Effector CD4-positive, alpha-beta T cell (primary cell): ENCODE results near the gene ABTB2.

Source experiments
- DNase-seq: peaks from one replicate; pipeline ENCODE4 v3.0.0-alpha.2; 2020

Gene ABTB2

DNA sequence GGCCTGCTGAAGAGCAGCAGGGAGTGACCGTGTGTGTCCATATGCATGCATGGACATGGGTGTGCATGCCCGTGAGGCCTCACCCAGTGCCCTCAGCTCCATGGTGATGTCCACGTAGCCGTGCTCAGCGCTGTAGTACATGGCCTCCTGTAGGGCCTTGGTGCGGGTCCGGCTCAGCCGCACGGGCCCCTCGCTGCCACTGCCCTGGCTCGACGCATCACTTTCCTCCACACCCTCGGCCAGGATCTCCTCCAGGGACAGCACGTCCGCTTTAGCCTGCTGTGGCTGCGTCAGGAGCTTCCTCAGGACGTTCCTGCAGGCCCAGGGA lies 195.4 kb downstream of the ABTB2 start:
- DNase-seq: no peak

DNA sequence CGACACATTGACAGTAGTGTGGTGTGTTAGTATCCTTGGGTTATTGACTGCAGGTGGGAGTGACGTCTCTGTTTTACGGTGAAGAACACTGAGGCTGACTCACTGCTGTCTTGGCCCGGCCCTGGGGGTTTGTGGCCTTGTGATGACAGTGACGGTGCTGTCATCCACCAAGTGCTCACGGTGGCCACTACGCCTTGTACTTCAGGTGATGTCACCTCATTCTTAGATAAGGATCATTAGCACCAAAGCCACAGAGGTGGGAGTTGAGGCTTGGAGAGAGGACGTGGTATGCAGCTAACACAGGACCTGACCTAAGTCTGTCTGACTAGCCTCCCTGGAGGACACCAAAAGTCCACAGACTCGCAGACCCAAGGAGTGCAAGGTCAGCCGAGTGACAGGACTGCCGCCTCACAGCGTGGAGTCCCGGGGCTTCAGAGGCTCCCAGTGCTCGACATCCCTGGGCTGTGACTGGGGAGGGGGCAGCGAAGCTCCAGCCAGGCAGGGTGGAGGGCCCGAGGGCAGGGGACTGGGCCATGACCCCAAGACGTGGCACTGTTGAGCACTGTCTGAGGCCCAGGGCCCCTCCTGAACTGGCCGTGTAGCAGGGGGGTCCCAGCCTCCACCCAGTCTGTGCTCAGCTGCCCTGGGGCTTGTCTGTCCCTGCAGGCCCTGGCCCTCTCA lies 195.9 kb downstream of the ABTB2 start:
- DNase-seq: no peak

DNA sequence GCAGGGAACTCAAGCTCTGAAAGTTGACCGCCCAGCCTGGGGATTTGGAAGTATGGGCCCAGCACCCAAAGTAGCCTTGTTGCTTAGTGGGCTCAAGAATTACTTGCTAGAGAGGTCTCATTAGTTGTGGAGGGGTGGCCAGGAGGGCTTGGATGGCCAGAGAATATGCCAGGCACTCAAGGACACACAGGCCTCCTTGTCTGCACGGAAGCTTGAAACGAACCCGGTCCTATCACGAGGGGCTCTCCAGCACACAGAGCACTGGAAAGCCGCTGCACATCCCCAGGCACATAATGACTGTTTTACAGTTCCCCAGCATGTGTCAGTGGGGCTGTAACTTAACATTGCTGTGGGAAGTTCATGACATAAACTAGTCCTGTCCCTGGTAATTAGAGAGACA lies 196.4 kb downstream of the ABTB2 start:
- DNase-seq: no peak

DNA sequence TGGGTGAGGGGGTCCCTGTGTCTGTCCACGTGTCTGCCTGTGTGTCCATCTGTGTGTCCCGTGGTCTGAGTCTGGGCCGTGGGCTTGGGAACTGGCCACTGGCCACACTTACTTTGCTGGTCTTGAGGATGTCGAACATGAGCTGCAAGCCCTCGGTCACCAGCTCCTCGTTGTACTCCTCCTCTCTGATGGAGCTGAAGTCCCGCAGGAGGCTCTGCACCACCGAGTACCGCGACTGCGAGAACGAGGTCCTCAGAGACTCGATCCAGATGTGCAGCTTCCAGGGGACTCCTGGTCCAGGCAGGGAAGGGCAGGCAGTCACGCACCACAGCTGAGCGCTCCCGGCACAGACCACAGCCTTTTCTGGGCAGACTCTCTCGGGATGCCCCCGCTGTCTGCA lies 197.0 kb downstream of the ABTB2 start:
- no peak for DNase-seq

DNA sequence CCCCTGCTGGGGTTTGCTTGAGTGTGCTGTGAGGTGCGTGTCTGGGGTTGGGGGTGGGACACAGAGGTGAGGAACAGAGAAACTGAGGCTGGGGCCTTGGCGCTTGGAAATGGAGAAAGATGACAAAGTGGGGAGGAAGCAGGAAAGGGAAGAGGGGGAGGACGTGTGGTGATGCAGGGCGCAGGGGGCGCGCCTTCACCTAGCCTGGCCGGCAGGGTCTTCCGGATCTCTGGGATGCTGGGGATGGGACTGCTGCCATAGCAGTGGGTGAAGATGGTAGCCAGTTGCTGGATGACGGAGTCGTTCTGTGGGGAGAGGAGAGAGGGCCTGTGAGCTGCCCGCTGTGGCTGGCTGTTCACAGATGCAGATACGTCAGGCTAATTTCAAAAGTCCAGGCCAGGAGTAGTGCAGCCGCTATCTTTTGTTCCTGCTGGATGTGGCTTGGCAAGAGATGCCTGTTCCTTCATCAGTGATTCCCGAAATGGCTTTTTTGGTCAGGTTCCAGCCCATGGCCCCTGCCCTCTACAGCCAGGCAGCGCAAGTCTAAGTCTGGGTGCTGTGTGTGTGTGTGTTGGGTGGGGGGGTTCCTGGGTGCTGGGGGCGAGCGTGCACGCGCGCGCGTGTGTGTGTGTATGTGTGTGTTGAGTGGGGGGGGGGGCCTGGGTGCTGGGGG lies 197.6 kb downstream of the ABTB2 start:
- DNase-seq: no peak

DNA sequence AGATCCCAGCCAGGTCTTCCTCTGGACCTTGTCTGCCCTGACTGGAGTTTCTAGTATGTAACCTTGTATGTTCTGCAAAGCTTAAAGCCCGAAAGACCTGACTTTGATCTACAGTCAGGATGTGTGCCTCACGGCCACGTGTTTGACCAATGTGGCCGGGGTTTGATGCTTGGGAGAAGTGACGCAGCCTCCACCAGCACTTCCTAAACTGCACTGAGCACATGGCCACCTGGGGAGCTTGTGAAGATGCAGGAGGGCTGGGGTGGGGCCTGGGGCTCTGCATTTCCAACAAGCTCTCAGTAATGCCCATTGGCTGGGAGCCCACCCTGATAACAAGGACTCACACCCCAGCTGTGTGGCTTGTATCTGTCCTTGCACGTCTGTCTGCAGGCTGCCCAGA lies 199.1 kb downstream of the ABTB2 start:
- DNase-seq: no peak

DNA sequence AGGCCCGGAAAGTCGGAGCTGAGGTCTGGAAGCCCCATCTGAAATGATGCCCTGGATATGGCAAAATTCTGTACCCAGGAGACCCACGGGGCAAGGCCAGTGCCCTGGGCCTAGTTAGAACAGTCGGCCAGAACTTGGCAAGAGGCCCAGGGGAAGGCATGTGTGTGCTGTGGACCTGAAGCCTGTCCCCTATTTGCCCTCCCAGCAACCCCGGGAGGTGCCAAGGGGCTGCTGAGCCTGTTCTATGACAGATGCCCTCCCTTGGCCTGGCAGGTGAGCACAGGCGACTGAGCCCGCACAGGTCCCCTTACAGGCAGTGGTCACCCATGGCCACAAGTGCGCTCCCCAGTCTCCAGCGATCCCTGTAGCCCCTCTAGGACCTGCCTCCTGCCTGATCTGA lies 200.6 kb downstream of the ABTB2 start:
- DNase-seq: no peak

DNA sequence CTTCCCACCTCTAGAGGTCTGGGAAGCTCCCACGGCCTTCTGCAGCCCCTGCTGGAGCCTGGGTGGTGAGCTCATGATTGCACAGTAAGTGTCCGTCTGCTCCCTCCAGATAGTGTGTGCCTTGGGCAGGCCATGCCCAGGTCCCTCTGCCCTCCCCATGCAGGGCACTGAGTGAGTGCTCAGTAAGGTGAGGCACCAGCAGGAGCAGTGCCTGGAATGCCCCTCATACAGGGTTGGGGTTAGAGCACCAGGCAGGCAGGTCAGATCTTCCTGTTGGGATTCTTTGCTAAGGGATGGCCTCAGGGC lies 202.1 kb downstream of the ABTB2 start:
- no peak for DNase-seq

DNA sequence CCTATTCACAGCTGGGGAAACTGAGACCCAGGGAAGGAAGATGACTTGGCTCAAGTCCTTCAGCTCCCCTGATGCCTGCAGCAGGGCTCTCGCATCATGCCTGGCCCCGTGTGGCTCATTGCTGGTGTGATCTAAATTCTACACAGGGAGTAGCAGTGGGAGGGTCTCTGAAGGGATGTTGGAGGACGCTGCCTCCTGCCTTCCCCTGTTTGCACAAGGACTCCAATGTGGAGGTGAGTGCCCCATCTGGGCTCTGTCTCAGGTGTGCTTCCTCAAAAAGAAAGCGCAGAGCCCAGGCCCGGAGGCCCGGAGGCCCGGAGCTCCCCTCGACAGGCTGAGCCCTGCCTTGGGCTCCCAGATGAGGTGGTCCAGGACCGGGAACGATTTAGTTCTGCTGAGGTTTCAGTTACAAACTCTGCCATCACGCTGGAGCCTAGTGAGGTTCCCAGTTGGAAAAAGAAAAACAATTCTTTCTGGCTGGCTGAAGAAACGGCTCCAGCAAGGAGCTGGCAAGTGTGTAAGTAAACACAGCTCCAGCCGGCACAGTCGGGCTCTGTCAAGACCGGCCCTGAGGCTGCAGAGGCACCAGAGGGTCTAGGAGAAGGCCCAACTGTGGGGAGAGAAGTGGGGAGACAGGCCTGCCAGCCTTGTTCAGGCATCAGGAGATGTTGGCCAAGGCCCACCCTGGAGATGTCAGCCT lies 202.6 kb downstream of the ABTB2 start:
- no peak for DNase-seq

DNA sequence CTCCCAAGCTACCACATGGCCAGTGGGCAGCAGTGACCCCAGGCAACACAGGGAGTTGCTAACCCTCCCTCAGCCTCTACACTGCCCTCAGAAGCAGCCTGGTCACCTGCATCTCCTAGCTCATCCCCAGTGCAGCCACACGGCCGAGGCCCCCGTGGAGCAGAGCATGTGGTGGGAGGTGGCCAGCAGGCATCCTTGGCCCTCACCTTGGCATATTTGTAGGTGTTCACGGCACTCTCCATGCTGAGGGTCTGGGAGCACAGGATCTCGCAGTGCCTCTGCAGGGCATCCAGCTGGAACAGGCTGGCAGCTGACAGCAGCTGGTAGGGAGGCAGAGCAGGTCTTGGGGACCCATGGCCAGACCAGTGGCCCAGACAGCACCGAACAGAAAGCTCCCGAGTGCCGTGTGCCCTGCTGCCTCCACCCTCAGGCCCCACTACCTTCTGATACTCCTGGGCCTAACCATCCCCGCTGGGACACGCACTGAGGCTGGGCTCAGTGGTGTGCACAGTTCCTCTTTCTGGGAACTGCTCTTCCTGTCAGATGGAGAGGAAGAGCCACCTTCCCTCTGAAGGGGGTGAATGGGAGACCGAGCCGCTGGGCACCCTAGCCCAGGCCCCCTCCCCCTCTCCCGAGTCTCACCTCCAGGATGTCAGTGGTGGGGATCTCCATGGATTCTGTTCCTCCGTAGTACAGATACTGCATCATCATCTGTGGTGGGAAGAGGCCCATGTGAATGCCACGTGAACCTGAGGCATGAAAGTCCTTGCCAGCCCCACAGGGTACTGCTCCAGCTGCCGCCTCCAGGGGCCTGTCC lies 203.5 kb downstream of the ABTB2 start:
- no peak for DNase-seq

DNA sequence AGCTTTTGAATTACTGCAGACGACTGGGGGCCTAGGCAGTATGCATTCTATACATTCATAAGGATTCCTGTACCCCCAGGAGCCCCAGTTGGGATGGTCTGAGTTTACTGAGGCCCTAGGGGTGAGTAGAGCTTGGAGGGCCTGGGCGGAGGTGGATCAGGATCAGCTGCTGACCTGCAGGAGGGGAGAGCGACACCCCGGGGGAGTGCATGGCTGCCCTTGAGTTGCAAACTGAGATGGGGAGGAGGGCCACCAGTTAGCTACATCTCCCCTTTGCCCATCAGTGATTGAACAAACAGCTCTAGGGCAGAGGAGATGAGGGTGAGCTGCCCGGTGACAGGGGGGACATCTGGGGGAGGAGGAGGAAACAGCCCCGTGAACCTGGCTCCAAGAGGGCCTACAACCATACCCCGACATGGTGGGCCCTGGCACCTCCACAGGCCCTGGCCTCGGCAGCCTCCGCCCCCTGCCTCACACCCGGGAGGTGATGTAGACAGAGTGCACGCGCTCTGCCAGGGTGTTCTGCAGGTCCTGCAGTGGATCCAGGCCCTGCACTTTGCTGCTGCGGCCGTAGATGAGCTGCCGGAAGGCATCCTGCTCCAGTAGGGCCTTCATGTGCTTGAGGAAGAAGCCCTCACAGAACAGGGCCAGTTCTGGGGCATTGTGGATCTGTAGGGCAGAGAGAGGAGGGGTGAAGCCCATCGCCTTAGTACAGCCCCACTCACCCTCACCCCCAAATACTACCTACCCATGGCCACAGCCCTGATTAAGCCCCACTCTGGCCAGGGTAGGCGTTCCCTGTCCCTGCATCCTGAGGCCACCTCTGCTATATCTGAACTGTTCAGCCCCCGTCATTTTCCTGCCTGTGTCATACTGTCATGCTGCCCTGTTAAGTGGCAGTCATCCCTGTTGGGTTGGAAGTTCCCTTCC lies 205.6 kb downstream of the ABTB2 start:
- no peak for DNase-seq

DNA sequence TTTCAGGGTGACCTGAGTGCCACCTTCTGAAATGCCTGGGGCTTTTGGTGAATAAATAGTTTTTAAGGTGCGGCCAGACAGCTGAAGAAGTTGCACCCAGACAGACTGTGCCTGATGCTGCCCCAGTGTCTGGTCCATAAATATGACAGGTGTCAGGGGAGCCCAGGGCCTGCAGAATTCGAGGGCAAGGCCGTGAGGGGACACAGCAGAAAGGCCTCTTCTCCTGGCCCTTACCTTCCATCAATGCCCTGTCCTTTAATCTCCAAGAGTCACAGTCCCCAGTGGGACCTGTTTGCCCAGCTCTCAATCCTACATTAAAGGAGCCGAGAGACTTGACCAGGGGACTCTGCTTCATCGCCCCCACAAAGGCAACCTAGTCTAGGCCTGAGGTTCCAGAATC lies 206.6 kb downstream of the ABTB2 start:
- DNase-seq: no peak

DNA sequence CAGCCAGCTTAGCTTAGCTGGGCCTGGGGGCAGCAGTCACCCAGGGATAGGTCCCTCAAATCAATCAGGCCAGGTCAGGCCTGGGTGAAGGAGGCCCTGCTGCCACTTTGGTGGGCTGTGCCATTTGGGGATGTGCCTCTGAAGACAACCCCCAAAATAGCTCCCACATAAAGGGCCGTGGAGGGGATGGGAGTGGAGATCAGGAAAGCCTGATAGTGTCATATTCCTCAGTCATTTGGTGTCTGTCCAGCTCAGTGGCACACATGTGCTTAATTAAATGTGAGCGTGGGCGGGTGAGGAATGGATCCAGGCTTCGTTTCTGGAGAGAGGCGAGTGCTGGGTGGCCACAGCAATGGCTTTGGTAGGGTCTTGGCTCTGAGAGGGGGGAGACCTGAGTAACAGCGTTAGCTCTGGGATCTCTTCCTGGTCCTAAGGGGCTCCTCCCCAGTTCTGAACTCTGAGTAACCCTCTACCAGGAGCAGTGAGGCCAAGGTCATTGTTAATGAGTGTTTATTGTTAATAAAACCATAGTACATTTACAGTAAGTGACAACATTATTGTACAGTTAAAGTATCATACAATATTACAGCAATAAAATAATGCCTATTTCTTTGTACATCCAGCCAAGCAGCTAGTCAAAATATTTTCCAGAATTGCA lies 207.2 kb downstream of the ABTB2 start:
- no peak for DNase-seq

DNA sequence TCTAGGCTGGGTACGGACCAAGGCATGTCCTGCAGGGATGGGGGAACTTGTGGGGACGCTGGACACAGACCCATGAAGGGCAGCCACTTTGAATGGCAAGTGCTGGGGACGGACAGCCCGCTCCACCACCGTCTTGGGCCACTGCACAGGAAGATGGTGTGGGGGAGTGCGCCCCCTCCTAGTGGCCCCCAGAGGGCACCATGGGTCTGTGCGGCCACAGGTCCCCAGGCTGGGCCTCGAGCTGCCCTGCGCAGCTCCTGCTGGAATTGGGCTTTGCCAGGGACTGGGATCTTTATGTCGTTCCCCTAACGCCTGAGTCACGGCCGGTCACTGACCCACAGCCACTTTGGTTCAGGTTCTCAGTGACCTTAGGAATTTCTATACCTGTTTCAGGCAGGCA lies 208.0 kb downstream of the ABTB2 start:
- DNase-seq: no peak

DNA sequence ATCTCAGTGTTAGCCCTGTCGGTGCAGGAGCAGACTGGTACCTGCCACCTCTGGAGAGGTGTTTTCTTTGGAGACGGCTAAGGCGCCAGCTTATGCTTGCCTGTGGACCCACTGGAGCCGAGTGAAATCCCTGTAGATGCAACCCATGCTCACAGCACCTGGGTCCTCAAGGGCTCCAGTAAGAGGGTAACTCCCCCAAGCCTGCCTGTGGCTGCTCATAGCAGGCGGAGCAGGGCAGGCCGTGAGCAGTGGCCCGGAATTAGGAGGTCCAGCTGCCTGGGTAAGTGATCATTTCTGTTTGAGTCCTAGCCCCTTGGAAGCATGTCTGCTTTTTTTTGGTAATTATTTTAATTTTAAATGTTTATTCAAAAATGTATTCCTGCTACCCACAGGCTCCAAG lies 208.5 kb downstream of the ABTB2 start:
- DNase-seq: no peak

DNA sequence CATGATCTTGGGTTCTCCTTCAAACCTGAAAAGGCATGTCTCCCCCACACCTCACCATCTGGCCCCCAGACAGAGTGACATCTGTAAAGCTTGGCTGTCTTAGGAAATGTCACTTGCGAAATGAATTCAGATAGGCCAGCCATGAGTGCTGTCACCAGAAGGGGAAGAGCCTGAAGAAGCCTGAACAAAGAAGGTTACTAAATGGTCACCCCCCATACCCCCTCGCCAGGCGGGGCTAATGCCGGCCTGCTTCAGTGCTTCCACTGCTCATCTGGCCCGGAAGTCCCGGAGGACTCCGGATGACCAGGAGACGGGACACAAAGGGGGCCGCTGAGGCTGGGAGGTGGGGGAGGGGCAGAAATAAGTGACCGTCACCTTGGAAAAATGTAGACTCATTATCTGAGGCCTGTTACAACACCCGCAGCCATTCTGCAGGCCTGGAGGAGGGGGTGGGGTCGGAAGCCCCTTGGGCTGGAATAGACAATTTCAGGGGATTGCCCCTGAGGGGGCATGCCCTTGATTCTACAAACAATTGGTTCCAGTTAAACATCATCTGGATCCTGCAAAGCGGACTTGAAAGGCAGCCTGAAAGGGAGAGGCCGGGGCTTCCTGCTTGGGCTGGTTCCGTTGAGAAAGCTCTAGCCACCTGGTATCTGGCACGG lies 209.2 kb downstream of the ABTB2 start:
- DNase-seq: no peak

DNA sequence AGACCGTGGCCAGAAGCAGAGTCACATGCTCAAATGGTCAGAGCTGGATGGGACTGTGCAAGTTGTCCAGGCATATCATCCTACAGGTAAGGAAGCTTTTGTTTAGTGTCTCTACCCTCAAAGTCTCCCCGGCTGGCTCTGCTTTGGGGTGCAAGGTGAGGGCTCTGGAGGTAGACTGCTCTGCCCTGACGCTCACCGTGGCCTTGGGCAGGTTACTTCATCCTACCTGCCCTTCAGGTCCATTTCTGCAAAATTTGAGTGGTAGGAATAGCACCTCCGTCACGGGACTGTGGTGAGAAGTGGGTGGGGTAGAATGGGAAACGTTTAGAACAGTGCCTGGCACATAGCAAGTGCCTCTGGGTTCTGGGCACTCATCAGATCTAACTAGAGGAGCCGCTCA lies 210.2 kb downstream of the ABTB2 start:
- DNase-seq: no peak

DNA sequence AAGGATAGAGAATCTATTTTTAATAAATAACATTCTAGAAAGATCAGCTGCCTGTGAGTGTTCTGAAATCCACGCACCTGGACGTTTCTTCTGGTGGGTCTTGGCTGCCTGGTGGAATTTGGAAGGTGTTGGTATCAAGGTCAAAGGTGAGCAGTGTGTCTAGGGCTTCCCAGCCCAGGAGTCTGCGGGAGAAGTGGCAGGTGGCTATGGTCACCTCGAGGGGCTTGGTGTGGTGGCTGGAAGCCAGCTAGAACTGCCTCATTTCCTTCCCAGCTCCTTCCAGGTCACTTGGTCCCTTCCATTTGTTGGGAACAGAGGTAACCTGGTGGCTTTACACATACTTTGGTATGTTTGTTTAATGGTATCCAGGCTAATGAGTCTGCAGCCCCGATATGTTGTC lies 210.9 kb downstream of the ABTB2 start:
- DNase-seq: no peak

DNA sequence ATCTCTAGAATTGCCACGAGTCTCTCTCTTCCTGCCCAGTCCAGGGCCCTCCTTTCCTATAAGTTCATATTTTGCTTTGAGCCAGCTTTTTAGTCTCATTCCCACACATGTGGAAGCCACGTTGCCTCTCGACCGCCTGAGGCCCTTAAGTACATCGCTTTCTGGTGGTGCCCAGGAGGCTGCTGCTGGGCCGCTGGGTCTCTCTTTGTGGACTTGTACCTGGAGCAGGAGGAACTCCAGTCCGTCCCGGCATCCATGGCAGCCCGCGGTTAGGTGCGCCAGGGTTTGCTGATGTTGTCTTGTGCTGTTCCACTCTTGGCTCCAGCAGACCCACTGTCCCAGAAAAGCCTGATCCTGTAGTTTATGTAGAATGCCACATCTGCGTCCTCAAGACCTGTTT lies 211.4 kb downstream of the ABTB2 start:
- no peak for DNase-seq

DNA sequence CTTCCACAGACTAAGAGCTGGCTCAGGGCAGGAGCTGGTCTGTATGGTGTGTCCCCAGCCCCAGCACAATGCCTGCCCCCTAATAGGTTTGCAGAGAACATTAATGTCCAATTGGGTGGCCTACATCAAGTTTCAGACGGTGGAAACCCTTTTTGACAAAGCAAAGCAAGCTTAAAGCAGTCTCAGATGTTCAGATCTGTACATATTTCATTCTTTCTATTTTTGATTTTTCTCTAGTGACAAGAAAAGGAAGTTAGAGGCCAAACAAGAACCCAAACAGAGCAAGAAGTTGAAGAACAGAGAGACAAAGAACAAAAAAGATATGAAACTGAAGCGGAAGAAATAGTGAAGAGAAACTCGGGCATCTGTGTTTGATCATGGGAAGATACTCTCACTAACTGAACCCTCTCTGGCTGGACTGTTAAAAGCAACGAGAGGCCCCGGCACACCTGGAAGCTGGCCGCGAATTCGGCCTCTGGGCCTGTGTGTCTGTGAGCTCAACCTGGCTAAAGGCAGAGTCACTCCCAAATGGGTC lies 211.9 kb downstream of the ABTB2 start:
- no peak for DNase-seq

DNA sequence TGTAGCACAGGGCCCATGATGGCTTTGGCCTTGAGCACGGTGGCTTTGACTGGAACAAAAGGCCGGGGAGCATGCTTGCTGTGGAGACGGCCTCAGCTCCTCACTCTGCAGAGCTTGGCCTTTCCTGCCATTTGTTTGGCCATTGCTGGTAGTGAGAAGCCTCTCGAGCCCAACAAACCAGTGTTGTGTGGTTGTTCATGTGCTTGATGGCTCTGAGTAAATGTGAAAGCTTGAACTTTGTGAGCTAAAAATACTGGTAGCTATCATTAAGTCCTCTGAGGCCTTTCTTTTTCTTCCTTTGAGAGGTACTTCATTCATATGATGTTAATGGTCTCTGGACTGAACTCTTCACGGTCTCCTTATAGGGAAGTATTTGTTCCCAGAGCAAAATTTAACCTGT lies 212.7 kb downstream of the ABTB2 start:
- DNase-seq: no peak
